HG02884 (cell line): Measurements from ENCODE around the gene SFTA2.
"Not testable (repeated sequence)": the region's sequence is repeated elsewhere in the genome, so short reads cannot be mapped to it uniquely, and the experiment has no call there.

Experiments
- ATAC-seq: cut with Tn5 transposase; IDR thresholded peaks from one replicate; pipeline ENCODE4 v1.9.1; 2021; ENCODE audit warnings: mild to moderate bottlenecking, moderate library complexity; ENCODE audit not compliant: unreplicated experiment

The SFTA2 gene

GRCh38 chr6:30944051-30944450 lies 12.1 kb upstream of the SFTA2 start:
- no peak for ATAC-seq

DNA sequence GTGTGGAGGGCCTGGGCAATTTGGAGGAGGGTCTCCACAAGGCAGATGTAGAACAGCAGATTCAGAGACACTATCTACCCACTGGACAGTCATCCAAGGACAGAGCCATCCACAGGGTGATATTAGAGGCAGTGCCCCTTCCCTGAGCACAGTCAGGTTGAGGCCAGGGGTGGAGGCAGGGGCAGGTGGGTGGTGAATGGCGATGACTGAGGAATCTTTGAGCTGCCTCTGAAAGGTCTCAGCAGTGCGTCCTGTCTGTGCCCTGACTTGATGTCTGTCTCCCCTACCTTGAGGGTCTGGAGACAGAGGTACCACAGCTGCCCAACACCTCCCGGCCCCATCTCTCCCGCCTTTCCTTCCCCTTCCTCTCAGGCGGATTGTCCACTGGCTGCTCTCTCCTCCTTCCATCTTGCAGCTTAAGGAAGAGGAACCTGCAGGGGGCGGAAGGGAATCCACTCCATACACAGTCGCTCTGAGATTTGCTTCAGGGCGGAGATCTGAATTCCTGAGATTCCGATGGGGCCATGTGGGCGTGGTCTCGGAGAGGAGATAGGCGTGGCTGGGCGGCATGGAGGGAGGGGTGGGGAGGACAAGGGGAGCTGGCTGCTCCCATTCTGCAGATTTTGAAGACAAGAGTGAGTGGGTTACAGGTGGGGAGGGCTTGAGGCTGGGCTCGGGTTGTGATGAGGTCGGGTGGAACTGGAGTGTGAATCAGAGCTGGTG lies 10.5 kb upstream of the SFTA2 start:
- no peak for ATAC-seq

GRCh38 chr6:30940361-30940986 lies 8.5 kb upstream of the SFTA2 start, which contains the start of gene MUCL3:
Gene MUCL3, plus strand, starts transcription at chr6:30940973. Its CDS starts 27 bp downstream, at chr6:30941000.
- ATAC-seq, result no peak

- no peak for ATAC-seq
Measured at GRCh38 chr6:30939473-30939872, 7.5 kb upstream of the SFTA2 start.

DNA sequence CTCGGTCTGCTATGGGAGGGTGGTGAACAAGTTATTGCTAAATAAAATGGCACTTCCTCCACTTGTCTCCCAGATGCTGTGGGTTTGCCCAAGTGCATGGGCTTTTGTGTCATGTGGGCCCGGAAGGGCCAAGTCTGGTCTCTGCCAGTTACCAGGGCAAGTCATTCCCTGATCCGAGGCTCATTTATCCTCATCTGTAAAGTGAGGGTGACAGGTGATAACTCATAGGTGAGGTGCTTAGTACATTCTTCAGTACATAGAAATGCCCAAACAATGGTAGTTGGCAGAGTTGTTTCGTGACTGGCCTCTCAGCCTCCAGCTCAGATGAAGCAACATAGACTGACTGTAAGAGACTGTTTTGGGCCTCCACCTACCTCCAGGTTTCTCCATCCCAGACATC lies 6.8 kb upstream of the SFTA2 start:
- ATAC-seq, result no peak

- ATAC-seq, result no peak
Measured at GRCh38 chr6:30937265-30937664, 5.3 kb upstream of the SFTA2 start.

- ATAC-seq, result no peak
Measured at GRCh38 chr6:30935018-30935417, 3.0 kb upstream of the SFTA2 start.

DNA sequence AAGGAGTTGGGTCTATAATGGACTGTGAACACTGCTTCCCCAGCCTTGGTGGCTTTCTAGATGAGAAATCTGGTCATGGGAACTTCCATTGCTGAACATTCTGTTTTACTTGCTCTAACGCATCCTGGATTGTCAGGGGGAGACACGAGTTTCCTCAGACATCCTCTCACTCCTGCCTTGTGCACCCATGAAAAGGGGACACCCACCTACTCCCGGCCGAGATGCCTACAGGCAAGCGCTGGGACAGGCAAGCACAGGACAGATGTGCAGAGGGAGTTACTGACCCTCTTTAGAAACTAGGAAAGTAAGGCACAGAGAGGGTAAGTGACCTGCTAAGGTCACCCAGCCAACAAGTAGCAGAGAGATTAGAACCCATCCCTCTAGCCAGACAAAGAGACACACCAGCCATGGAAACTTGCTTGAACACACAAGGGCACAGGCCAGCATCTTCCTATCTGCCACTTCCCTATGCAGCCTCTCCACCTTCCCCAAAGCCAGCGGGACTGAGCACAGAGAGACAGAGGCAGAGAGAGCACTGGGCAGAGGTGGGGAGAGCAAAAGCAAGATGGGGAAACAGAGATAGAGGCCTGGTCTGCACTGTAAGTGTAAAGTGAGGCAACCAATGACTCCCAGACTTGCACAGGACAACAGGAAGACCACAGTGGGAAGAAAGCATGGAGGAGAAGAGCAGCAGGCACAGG lies 845 bp upstream of the SFTA2 start:
- ATAC-seq, result no peak

DNA sequence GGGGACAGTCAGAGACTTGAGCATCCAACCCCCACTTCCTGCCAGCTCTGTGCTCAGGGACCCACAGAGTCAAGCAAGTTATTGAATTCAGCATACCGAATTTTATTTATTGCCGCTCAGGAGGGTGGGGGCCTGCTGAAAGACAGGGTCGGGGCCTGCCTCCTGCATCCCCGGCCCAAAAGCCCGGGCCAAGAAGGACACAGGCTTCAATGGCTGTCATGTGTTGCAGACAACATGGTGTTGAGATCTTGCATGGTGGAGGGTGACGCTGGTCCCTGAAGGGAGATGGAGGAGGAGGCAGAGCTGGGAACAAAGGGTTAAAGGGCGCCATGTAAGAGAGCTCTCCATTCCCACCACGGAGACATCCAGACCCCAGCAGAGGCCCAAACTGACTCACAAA lies 698 bp downstream of the SFTA2 start:
- ATAC-seq, result no peak

GRCh38 chr6:30930506-30930905 lies 1.5 kb downstream of the SFTA2 start:
- ATAC-seq, result no peak

DNA sequence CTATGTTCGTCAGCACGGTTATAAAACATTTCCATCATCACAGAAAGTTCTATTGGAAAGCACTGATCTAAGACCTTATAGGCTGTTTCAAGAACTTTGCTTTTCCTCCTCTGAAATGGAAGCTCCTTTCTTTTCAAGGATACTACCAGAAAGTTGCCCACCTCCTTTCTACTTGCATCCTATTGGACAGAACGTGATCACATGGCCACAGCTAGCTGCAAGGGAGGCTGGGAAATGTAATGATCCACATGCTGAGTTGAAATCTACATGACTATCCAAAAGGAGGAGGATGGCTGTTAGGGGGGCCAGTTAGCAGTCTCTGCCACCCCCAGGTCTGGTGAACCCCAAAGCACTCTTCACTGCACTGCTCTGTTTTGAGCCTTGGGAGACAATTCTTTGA lies 3.3 kb downstream of the SFTA2 start:
- no peak for ATAC-seq

DNA sequence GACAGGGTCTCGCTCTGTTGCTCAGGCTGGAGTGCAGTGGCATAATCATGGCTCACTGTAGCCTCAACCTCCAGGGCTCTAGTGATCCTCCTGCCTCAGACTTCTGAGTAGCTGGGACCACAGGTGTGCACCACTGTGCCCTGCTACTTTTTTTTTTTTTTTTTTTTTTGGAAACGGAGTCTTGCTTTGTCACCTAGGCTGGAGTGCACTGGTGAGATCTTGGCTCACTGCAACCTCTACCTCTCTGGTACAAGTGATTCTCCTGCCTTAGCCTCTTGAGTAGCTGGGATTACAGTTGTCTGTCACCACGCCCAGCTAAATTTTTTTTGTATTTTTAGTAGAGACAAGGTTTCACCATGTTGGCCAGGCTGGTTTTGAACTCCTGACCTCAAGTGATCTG lies 4.9 kb downstream of the SFTA2 start:
- not testable (repeated sequence) for ATAC-seq

DNA sequence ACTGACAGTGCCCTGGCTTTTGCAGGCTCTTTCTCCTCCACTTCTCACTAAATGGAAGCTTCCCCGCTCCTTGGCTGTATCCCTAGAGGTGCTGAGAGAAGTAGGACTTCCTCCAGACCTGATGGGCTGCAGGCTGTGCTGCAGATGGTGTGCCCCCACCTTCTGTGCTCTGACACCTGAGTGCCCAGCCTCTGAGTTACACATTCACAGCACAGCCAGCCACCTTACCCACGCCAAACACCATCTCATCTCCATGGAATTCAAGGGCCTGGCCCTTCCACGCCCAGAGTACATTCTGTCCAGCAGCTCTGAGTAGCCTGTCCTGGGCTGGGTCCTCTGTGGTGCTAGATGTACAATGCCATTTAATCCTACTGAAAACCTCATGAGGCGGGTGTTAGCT lies 5.3 kb downstream of the SFTA2 start:
- no peak for ATAC-seq

- ATAC-seq, result not testable (repeated sequence)
Measured at GRCh38 chr6:30924040-30924627, 7.8 kb downstream of the SFTA2 start.

DNA sequence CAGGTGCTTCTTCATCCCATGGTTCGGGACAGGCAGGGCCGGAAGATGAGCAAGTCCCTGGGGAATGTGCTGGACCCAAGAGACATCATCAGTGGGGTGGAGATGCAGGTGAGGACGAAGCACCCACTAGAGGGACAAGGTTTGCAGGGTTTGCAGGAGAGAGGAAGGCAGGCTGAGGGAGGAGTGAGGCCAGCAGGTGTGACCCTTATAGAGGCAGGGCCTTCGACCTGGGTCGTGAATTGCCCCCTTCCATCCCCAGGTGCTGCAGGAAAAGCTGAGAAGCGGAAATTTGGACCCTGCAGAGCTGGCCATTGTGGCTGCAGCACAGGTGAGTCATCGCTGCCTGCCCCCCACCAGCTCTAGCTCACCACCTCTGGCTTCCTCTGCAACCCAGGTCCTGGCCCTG lies 9.5 kb downstream of the SFTA2 start:
- ATAC-seq, result no peak

- no peak for ATAC-seq
Measured at GRCh38 chr6:30918670-30919069, 13.3 kb downstream of the SFTA2 start.

DNA sequence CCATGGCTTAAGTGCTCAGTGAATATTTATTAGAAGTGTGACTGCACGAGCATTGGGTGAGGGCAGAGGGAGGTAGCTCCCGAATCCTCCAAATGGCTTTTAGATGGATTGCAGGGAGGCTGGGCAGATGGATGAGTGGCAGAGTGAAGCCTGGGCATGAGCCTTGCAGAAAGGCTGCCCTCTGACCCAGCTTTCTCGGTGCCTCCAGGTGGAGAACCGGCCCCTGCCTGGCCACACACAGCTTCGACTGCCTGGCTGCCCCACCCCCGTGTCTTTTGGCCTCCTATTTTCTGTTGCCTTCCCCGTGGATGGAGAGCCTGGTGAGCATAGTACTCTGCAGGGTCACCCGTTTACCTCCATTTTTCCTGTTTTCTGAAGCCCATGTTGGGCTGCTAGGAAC lies 14.5 kb downstream of the SFTA2 start:
- ATAC-seq, result no peak

DNA sequence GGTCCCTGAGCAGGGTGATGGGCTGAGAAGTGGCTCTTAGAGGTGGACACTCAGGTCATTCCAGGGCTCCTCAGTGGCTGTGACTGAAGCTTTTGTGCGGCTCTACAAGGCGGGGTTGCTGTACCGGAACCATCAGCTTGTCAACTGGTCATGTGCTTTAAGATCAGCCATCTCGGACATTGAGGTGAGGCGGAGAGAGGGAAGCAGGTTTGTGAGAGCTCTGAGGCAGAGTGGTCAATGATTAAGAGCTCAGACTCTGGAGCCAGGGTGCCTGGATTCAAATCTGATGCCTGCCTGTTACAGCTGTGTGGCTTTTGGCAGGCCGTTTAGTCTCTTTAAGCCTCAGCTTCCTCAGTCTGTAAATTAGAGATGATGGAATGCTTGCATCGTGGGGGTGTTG lies 14.9 kb downstream of the SFTA2 start:
- no peak for ATAC-seq

DNA sequence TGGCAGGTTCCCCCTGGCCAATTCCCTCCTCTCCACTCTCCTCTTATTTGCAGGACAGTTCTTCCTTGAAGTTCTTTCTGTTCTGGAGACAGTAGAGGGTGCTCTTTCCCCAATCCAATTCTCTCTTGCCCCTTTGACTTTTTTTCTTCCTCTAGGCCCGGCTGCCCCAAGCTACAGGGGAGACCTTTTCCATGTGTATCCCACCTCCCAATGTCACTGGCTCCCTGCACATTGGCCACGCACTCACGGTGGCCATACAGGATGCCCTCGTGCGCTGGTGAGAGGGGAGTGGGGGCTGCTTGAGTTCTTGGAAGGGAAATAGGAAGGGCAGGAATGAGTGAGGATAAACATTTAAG lies 16.4 kb downstream of the SFTA2 start:
- ATAC-seq, result no peak

GRCh38 chr6:30914854-30915590 lies 16.9 kb downstream of the SFTA2 start:
- ATAC-seq, result no peak
